Midbrain (tissue), 1 donor: ENCODE data around the gene BPHL.
A peak's percentile ranks its signal among the peaks of the same experiment; 100 is the strongest.
"Not testable (repeated sequence)": the region's sequence is repeated elsewhere in the genome, so short reads cannot be mapped to it uniquely, and the experiment has no call there.

Experiments used
- DNase-seq: peaks from one replicate; lab custom pipeline; 2025; lab: John Stamatoyannopoulos, UW

BPHL gene

GRCh38 chr6:3122823-3123182 is 4.3 kb downstream of the BPHL start:
- no peak for DNase-seq

- DNase-seq, result no peak
Measured at GRCh38 chr6:3124667-3125066, 6.2 kb downstream of the BPHL start.

GRCh38 chr6:3125815-3126214 is 7.3 kb downstream of the BPHL start:
- DNase-seq, result no peak

- no peak for DNase-seq
Measured at GRCh38 chr6:3128356-3129108, 10.0 kb downstream of the BPHL start.

GRCh38 chr6:3131695-3132094 is 13.2 kb downstream of the BPHL start:
- DNase-seq, result no peak

GRCh38 chr6:3133515-3133914 is 15.0 kb downstream of the BPHL start:
- no peak for DNase-seq

GRCh38 chr6:3135668-3136291 is 17.3 kb downstream of the BPHL start:
- no peak for DNase-seq

GRCh38 chr6:3136292-3137011 is 17.9 kb downstream of the BPHL start:
- no peak for DNase-seq

GRCh38 chr6:3137057-3137777 is 18.7 kb downstream of the BPHL start:
- no peak for DNase-seq

GRCh38 chr6:3137873-3138272 is 19.4 kb downstream of the BPHL start:
- DNase-seq, result not testable (repeated sequence)

- DNase-seq, result no peak
Measured at GRCh38 chr6:3138341-3138740, 19.8 kb downstream of the BPHL start.

- peak; percentile 20 for DNase-seq
Measured at GRCh38 chr6:3139090-3139903, 20.8 kb downstream of the BPHL start.

GRCh38 chr6:3140201-3140600 is 21.7 kb downstream of the BPHL start:
- DNase-seq, result no peak

- no peak for DNase-seq
Measured at GRCh38 chr6:3142536-3142935, 24.0 kb downstream of the BPHL start.

GRCh38 chr6:3143158-3143557 is 24.6 kb downstream of the BPHL start:
- DNase-seq, result no peak

GRCh38 chr6:3144571-3144970 is 26.1 kb downstream of the BPHL start:
- no peak for DNase-seq

- DNase-seq, result no peak
Measured at GRCh38 chr6:3147914-3148757, 29.6 kb downstream of the BPHL start.

- no peak for DNase-seq
Measured at GRCh38 chr6:3151691-3152090, 33.2 kb downstream of the BPHL start.

GRCh38 chr6:3152689-3153088 is 34.2 kb downstream of the BPHL start:
- DNase-seq, result no peak

- not testable (repeated sequence) for DNase-seq
Measured at GRCh38 chr6:3155416-3155815, 36.9 kb downstream of the BPHL start.
